Measurements from ENCODE around the gene PHLPP1.

- no peak for TF ChIP-seq CTCF (IDR thresholded peaks at IDR 0.05; ENCODE audit: low read length)
- TF ChIP-seq EZH2 (optimal IDR thresholded peaks at IDR 0.05; ENCODE audit: low read depth, low read length), result no peak
- no peak for TF ChIP-seq EZH2phosphoT487 (IDR thresholded peaks at IDR 0.05; ENCODE audit: low read length)
Measured at GRCh38 chr18:62986490-62986889, 271.1 kb downstream of the PHLPP1 start.
